HepG2 (cell line): Measurements from ENCODE around the gene NUP85. TPM values are rescaled to one million over a fixed set of nuclear protein-coding genes. Genes with fewer than 3 reads are reported as not detected.

Experiments used
- BCL6 ChIP-seq: IDR thresholded peaks from 2 replicates; pipeline ENCODE4 v1.6.1; 2016; ENCODE audit warnings: missing genetic modification reagents, missing compliant biosample characterization
- HNF4A ChIP-seq: sonication (generic); formaldehyde crosslinking; IDR thresholded peaks from 2 replicates; pipeline ENCODE4 v1.4.0; 2020; ENCODE audit warnings: missing genetic modification reagents
- IRX3 ChIP-seq: sonication (generic); formaldehyde crosslinking; IDR thresholded peaks from 2 replicates; pipeline ENCODE4 v1.8.1; 2023; ENCODE audit warnings: mild to moderate bottlenecking, low read depth, missing genetic modification reagents, borderline replicate concordance
- KDM3A ChIP-seq: IDR thresholded peaks from 2 replicates; pipeline ENCODE4 v1.6.1; 2018; ENCODE audit warnings: low read depth, missing compliant biosample characterization
- MXD4 ChIP-seq: IDR thresholded peaks from 2 replicates; pipeline ENCODE4 v1.6.1; 2016; ENCODE audit warnings: mild to moderate bottlenecking, missing biosample characterization, missing genetic modification reagents
- POLR2A ChIP-seq, 2 experiments: IDR thresholded peaks; 2 replicates each; pipeline ENCODE4 v1.6.1; 2011; ENCODE audit warnings: low read depth in 2 of 2, low read length in 2 of 2, mild to moderate bottlenecking in 1 of 2, moderate library complexity in 1 of 2; ENCODE audit not compliant: insufficient read depth in 1 of 2
- SIN3B ChIP-seq: fragments of 150-350 bp; IDR thresholded peaks from 2 replicates; pipeline ENCODE4 v1.6.1; 2014; ENCODE audit warnings: low read length
- SKI ChIP-seq: fragments of 450-650 bp; IDR thresholded peaks from one replicate; pipeline ENCODE4 v1.6.1; 2018; ENCODE audit warnings: mild to moderate bottlenecking; ENCODE audit not compliant: partially characterized antibody
- TMF1 ChIP-seq: sonication (generic); formaldehyde crosslinking; IDR thresholded peaks from 2 replicates; pipeline ENCODE4 v1.8.1; 2022; ENCODE audit warnings: low read depth, missing genetic modification reagents
- ZNF10 ChIP-seq: sonication (generic); formaldehyde crosslinking; IDR thresholded peaks from 2 replicates; pipeline ENCODE4 v1.4.0; 2020; ENCODE audit warnings: mild to moderate bottlenecking, low read depth, missing genetic modification reagents, borderline replicate concordance
- ZNF136 ChIP-seq: sonication (generic); formaldehyde crosslinking; IDR thresholded peaks from 2 replicates; pipeline ENCODE4 v1.8.1; 2022; ENCODE audit warnings: low read depth, mild to moderate bottlenecking, moderate library complexity, missing genetic modification reagents
- ZNF317 ChIP-seq: sonication (generic); formaldehyde crosslinking; IDR thresholded peaks from 2 replicates; pipeline ENCODE4 v1.5.0; 2020; ENCODE audit warnings: mild to moderate bottlenecking, missing genetic modification reagents
- ZNF329 ChIP-seq: sonication (generic); formaldehyde crosslinking; IDR thresholded peaks from 2 replicates; pipeline ENCODE4 v1.9.0; 2021; ENCODE audit warnings: low read depth, mild to moderate bottlenecking, missing genetic modification reagents
- ZNF615 ChIP-seq: sonication (generic); formaldehyde crosslinking; IDR thresholded peaks from 2 replicates; pipeline ENCODE4 v1.5.0; 2020; ENCODE audit warnings: mild to moderate bottlenecking, missing genetic modification reagents, borderline replicate concordance
- ZNF7 ChIP-seq: IDR thresholded peaks from 2 replicates; pipeline ENCODE4 v1.6.1; 2016; ENCODE audit warnings: missing biosample characterization, missing genetic modification reagents
- ZNF746 ChIP-seq: sonication (generic); formaldehyde crosslinking; IDR thresholded peaks from 2 replicates; pipeline ENCODE4 v1.8.0; 2022; ENCODE audit warnings: mild to moderate bottlenecking, missing genetic modification reagents
- polyA plus RNA-seq, 8 experiments: library from polyadenylated mRNA; depleted of rRNA in 3 of 8; stranded (reverse) in 7 of 8; unstranded in 1 of 8; fragments of >200 nt; fragmentation: Illumina TruSeq in 4 of 8; extraction: Trizol in 4 of 8; gene quantifications; 2 replicates each; pipeline versions ENCODE4 v1.2.1 to v1.2.3, GENCODE V29; 2011 to 2016; ENCODE audit warnings: low read depth in 4 of 8, missing spikeins in 1 of 8, mixed read lengths in 1 of 8; ENCODE audit not compliant: insufficient read depth in 1 of 8
- total RNA-seq, 5 experiments: library from RNA; depleted of rRNA; stranded (reverse); fragments of >200 nt; fragmentation: Illumina TruSeq; extraction: Trizol; gene quantifications; 2 replicates each; pipeline ENCODE4 v1.2.3, GENCODE V29; 2016; ENCODE audit warnings: low read depth in 1 of 5
- TF ChIP-seq, protein P1 (sequence below): sonication (generic); formaldehyde crosslinking; IDR thresholded peaks from 2 replicates; pipeline ENCODE4 v1.5.0; 2020; ENCODE audit warnings: missing genetic modification reagents
- TF ChIP-seq, protein P2 (sequence below), 2 experiments: sonication (generic) in 1 of 2; formaldehyde crosslinking in 1 of 2; IDR thresholded peaks; 2 replicates each; pipeline versions ENCODE4 v1.4.0 to v1.6.1; 2018 to 2020; ENCODE audit warnings: missing genetic modification reagents in 2 of 2, borderline replicate concordance in 1 of 2, low read depth in 1 of 2, mild to moderate bottlenecking in 1 of 2, missing biosample characterization in 1 of 2
- TF ChIP-seq, protein P3 (sequence below): fragments of 450-650 bp; IDR thresholded peaks from 2 replicates; pipeline ENCODE4 v1.6.1; 2017; ENCODE audit warnings: mild to moderate bottlenecking
- TF ChIP-seq, protein P4 (sequence below): sonication (generic); formaldehyde crosslinking; conservative IDR thresholded peaks from 2 replicates; pipeline ENCODE4 v1.4.0; 2020; ENCODE audit warnings: missing genetic modification reagents
- TF ChIP-seq, protein P5 (sequence below): sonication (generic); formaldehyde crosslinking; IDR thresholded peaks from 2 replicates; pipeline ENCODE4 v1.5.1; 2020; ENCODE audit warnings: mild to moderate bottlenecking, missing genetic modification reagents, borderline replicate concordance

The NUP85 gene
- total and polyA plus RNA-seq, 2 of the 13 experiments (the other 11 are each of a cell fraction or from before 2014, with no cell fraction given): 89.1 to 124 TPM

DNA sequence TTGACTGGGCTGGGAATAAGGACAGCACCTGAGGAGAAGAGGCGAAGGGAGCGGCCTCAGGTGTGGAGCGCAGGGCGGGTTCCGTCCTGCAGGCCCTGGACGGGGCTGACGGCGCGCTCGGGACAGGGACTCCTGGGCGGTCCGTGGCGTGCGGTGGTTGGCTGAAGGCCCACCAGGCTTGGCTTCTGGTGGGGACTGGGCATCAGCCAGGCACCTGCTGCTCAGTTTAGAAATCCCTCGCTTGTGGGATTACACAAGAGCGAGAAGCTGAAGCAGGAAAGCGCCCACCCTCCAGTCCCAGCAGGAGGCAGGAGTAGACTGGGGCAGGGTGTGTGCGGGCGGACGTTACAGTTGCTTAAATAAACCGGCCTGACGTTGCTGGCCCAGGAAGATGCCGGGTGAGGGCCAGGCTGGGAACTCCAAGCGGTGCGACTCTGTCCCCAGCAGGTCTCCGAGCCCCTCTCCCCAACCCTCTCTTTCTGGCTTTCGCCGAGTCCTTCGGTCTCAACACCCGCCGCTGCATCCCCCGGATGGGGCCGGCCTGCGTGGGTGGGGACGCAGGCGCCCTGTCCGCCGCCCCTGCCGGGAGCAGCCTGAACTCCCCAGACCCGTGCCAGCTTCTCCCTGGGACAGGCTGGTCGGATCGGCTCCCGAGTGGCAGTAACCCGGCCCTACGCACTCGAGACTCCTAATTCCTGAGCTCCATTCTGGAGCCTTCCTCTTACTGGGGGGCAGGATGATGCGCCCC lies 64.9 kb downstream of the NUP85 start (continued):
- TF ChIP-seq SIN3B (no peak; the same call in 1 of the 2 replicates), KDM3A (peak; percentile 58), HNF4A (no peak), ZNF317 (peak; percentile 58; the same call in 1 of the 2 replicates), ZNF10 (CRISPR knock-in tag) (no peak), SKI (peak; percentile 76), TMF1 (CRISPR knock-in tag) (no peak), ZNF329 (peak; percentile 34; the same call in 1 of the 2 replicates), MXD4 (CRISPR knock-in tag) (peak; percentile 43; the same call in 1 of the 2 replicates), ZNF746 (CRISPR knock-in tag) (peak; percentile 13; the same call in 1 of the 2 replicates), POLR2A (IDR thresholded peaks at IDR 0.05; ENCODE audit: insufficient read depth in 1 of 2, low read depth in 2 of 2, low read length in 2 of 2) (peak; percentile 59 to 72; a peak in 3 of 4 replicates), ZNF7 (no peak), BCL6 (CRISPR knock-in tag) (0 out of 2 replicates have a peak, but pooled peaks have one; percentile 5), ZNF615 (CRISPR knock-in tag) (no peak), IRX3 (CRISPR knock-in tag) (no peak), ZNF136 (CRISPR knock-in tag) (0 out of 2 replicates have a peak, but pooled peaks have one; percentile 22)
- TF ChIP-seq, protein P1, sequence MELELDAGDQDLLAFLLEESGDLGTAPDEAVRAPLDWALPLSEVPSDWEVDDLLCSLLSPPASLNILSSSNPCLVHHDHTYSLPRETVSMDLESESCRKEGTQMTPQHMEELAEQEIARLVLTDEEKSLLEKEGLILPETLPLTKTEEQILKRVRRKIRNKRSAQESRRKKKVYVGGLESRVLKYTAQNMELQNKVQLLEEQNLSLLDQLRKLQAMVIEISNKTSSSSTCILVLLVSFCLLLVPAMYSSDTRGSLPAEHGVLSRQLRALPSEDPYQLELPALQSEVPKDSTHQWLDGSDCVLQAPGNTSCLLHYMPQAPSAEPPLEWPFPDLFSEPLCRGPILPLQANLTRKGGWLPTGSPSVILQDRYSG: no peak
- TF ChIP-seq, protein P2, sequence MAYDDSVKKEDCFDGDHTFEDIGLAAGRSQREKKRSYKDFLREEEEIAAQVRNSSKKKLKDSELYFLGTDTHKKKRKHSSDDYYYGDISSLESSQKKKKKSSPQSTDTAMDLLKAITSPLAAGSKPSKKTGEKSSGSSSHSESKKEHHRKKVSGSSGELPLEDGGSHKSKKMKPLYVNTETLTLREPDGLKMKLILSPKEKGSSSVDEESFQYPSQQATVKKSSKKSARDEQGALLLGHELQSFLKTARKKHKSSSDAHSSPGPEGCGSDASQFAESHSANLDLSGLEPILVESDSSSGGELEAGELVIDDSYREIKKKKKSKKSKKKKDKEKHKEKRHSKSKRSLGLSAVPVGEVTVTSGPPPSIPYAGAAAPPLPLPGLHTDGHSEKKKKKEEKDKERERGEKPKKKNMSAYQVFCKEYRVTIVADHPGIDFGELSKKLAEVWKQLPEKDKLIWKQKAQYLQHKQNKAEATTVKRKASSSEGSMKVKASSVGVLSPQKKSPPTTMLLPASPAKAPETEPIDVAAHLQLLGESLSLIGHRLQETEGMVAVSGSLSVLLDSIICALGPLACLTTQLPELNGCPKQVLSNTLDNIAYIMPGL (CRISPR knock-in tag; IDR thresholded peaks at IDR 0.05; ENCODE audit: borderline replicate concordance in 1 of 2, low read depth in 1 of 2): peak; percentile 92 to 98; a peak in 3 of 4 replicates
- TF ChIP-seq, protein P3, sequence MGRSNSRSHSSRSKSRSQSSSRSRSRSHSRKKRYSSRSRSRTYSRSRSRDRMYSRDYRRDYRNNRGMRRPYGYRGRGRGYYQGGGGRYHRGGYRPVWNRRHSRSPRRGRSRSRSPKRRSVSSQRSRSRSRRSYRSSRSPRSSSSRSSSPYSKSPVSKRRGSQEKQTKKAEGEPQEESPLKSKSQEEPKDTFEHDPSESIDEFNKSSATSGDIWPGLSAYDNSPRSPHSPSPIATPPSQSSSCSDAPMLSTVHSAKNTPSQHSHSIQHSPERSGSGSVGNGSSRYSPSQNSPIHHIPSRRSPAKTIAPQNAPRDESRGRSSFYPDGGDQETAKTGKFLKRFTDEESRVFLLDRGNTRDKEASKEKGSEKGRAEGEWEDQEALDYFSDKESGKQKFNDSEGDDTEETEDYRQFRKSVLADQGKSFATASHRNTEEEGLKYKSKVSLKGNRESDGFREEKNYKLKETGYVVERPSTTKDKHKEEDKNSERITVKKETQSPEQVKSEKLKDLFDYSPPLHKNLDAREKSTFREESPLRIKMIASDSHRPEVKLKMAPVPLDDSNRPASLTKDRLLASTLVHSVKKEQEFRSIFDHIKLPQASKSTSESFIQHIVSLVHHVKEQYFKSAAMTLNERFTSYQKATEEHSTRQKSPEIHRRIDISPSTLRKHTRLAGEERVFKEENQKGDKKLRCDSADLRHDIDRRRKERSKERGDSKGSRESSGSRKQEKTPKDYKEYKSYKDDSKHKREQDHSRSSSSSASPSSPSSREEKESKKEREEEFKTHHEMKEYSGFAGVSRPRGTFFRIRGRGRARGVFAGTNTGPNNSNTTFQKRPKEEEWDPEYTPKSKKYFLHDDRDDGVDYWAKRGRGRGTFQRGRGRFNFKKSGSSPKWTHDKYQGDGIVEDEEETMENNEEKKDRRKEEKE: no peak
- TF ChIP-seq, protein P4, sequence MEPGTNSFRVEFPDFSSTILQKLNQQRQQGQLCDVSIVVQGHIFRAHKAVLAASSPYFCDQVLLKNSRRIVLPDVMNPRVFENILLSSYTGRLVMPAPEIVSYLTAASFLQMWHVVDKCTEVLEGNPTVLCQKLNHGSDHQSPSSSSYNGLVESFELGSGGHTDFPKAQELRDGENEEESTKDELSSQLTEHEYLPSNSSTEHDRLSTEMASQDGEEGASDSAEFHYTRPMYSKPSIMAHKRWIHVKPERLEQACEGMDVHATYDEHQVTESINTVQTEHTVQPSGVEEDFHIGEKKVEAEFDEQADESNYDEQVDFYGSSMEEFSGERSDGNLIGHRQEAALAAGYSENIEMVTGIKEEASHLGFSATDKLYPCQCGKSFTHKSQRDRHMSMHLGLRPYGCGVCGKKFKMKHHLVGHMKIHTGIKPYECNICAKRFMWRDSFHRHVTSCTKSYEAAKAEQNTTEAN (CRISPR knock-in tag): no peak
- TF ChIP-seq, protein P5, sequence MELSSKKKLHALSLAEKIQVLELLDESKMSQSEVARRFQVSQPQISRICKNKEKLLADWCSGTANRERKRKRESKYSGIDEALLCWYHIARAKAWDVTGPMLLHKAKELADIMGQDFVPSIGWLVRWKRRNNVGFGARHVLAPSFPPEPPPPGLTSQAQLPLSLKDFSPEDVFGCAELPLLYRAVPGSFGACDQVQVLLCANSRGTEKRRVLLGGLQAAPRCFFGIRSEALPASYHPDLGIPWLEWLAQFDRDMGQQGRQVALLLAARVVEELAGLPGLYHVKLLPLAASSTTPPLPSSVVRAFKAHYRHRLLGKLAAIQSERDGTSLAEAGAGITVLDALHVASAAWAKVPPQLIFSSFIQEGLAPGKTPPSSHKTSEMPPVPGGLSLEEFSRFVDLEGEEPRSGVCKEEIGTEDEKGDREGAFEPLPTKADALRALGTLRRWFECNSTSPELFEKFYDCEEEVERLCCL (CRISPR knock-in tag): 0 out of 2 replicates have a peak, but pooled peaks have one; percentile 27
